Mucosa of stomach (tissue), 1 donor: ENCODE results near the gene DCAKD.
A peak's percentile ranks its signal among the peaks of the same experiment; 100 is the strongest.

Experiments
- H3K27me3 ChIP-seq: one replicate; pipeline ENCODE4 v1.7.0; 2013; ENCODE audit warnings: mild to moderate bottlenecking, low read length; ENCODE audit not compliant: control insufficient read depth, insufficient read depth
- H3K36me3 ChIP-seq: one replicate; pipeline ENCODE4 v1.7.0; 2013; ENCODE audit warnings: low read length; ENCODE audit not compliant: control insufficient read depth, insufficient read depth
- H3K4me1 ChIP-seq: one replicate; pipeline ENCODE4 v1.7.0; 2013; ENCODE audit warnings: mild to moderate bottlenecking, low read length; ENCODE audit not compliant: control insufficient read depth, insufficient read depth
- H3K4me3 ChIP-seq: one replicate; pipeline ENCODE4 v1.7.0; 2013; ENCODE audit warnings: low read length
- H3K9ac ChIP-seq: one replicate; pipeline ENCODE4 v1.7.0; 2013; ENCODE audit warnings: mild to moderate bottlenecking, low read length, moderate library complexity
- H3K9me3 ChIP-seq: one replicate; pipeline ENCODE4 v1.7.0; 2013; ENCODE audit warnings: mild to moderate bottlenecking, low read length, moderate library complexity; ENCODE audit not compliant: control insufficient read depth
- donor health status: Pancreatic carcinoma.

The DCAKD gene

GRCh38 chr17:45038728-45039634 is 12.5 kb downstream of the DCAKD start:
- H3K9me3 ChIP-seq: no peaks in the 10 kb centered on the region
- H3K4me3 ChIP-seq: no peak overlapping the region
- no peaks in the 10 kb centered on the region for H3K27me3 ChIP-seq
- H3K9ac ChIP-seq: no peak overlapping the region
- H3K36me3 ChIP-seq: no peaks in the 10 kb centered on the region
- H3K4me1 ChIP-seq: peaks cover 6% of the 10 kb centered on the region

GRCh38 chr17:45036691-45037090 is 14.7 kb downstream of the DCAKD start:
- Histone ChIP-seq H3K4me3 (no peak overlapping the region), H3K9me3 (no peaks in the 10 kb centered on the region), H3K27me3 (no peaks in the 10 kb centered on the region), H3K9ac (no peak overlapping the region), H3K4me1 (peaks cover 6% of the 10 kb centered on the region), H3K36me3 (no peaks in the 10 kb centered on the region)

- Histone ChIP-seq H3K9me3 (no peaks in the 10 kb centered on the region), H3K4me1 (peaks cover 6% of the 10 kb centered on the region), H3K9ac (no peak overlapping the region), H3K4me3 (no peak overlapping the region), H3K36me3 (peaks cover 1% of the 10 kb centered on the region), H3K27me3 (no peaks in the 10 kb centered on the region)
Measured at GRCh38 chr17:45035848-45036247, 15.6 kb downstream of the DCAKD start.

GRCh38 chr17:45034599-45034998 is 16.8 kb downstream of the DCAKD start:
- Histone ChIP-seq H3K4me3 (no peak overlapping the region), H3K4me1 (peaks cover 6% of the 10 kb centered on the region), H3K36me3 (peaks cover 6% of the 10 kb centered on the region), H3K27me3 (no peaks in the 10 kb centered on the region), H3K9me3 (no peaks in the 10 kb centered on the region), H3K9ac (no peak overlapping the region)

GRCh38 chr17:45032174-45032541 is 19.3 kb downstream of the DCAKD start:
- Histone ChIP-seq H3K36me3 (peaks cover 6% of the 10 kb centered on the region), H3K4me1 (no peaks in the 10 kb centered on the region), H3K9me3 (no peaks in the 10 kb centered on the region), H3K9ac (no peak overlapping the region), H3K27me3 (no peaks in the 10 kb centered on the region), H3K4me3 (no peak overlapping the region)

- H3K36me3 ChIP-seq: peaks cover 6% of the 10 kb centered on the region
- no peaks in the 10 kb centered on the region for H3K9me3 ChIP-seq
- no peaks in the 10 kb centered on the region for H3K27me3 ChIP-seq
- no peak overlapping the region for H3K4me3 ChIP-seq
- H3K4me1 ChIP-seq: no peaks in the 10 kb centered on the region
- H3K9ac ChIP-seq: no peak overlapping the region
Measured at GRCh38 chr17:45031231-45032173, 19.9 kb downstream of the DCAKD start.

- Histone ChIP-seq H3K4me3 (no peak overlapping the region), H3K9me3 (no peaks in the 10 kb centered on the region), H3K36me3 (peaks cover 6% of the 10 kb centered on the region), H3K4me1 (no peaks in the 10 kb centered on the region), H3K9ac (no peak overlapping the region), H3K27me3 (no peaks in the 10 kb centered on the region)
Measured at GRCh38 chr17:45030733-45031132, 20.7 kb downstream of the DCAKD start.

- Histone ChIP-seq H3K9ac (no peak overlapping the region), H3K4me1 (no peaks in the 10 kb centered on the region), H3K4me3 (no peak overlapping the region), H3K36me3 (peaks cover 6% of the 10 kb centered on the region), H3K27me3 (no peaks in the 10 kb centered on the region), H3K9me3 (no peaks in the 10 kb centered on the region)
Measured at GRCh38 chr17:45029758-45030423, 21.5 kb downstream of the DCAKD start.

GRCh38 chr17:45029096-45029495 is 22.3 kb downstream of the DCAKD start:
- Histone ChIP-seq H3K4me3 (no peak overlapping the region), H3K4me1 (no peaks in the 10 kb centered on the region), H3K36me3 (peaks cover 6% of the 10 kb centered on the region), H3K9ac (no peak overlapping the region), H3K9me3 (no peaks in the 10 kb centered on the region), H3K27me3 (no peaks in the 10 kb centered on the region)

GRCh38 chr17:45022655-45023339 is 28.6 kb downstream of the DCAKD start:
- no peak overlapping the region for H3K9ac ChIP-seq

GRCh38 chr17:45022288-45022648 is 29.2 kb downstream of the DCAKD start:
- peaks cover 37% of the 10 kb centered on the region for H3K4me1 ChIP-seq
- peaks cover 41% of the 10 kb centered on the region for H3K27me3 ChIP-seq
- H3K9me3 ChIP-seq: no peaks in the 10 kb centered on the region
- H3K9ac ChIP-seq: peak overlapping the region; percentile 38
- no peaks in the 10 kb centered on the region for H3K36me3 ChIP-seq
- no peak overlapping the region for H3K4me3 ChIP-seq

More at GRCh38 chr17:45022655-45023339, 28.6 kb downstream of the DCAKD start:
- Histone ChIP-seq H3K9me3 (no peaks in the 10 kb centered on the region), H3K27me3 (peaks cover 38% of the 10 kb centered on the region), H3K36me3 (no peaks in the 10 kb centered on the region), H3K4me1 (peaks cover 37% of the 10 kb centered on the region), H3K4me3 (no peak overlapping the region)
